Posterior vena cava (tissue), 2 donors: ENCODE data around the gene SLC6A6. TPM values are rescaled to one million over a fixed set of nuclear protein-coding genes. Genes with fewer than 3 reads are reported as not detected.

ENCODE experiments used
- DNase-seq: peaks from one replicate; pipeline ENCODE4 v3.0.0-alpha.2; 2020; ENCODE audit warnings: low spot score
- intact Hi-C, 2 donors: fragments of 100-400 bp; cut with DNase I; formaldehyde crosslinking; loops; one replicate each; pipeline versions ENCODE4 v1.14.1 to v1.14.2; 2022 to 2023
- total RNA-seq, 2 donors: library from RNA; stranded (reverse); fragmentation: NEBNext Ultra II Directional; extraction: Animal tissue kit (Norgen Biotek cat#: 25700); gene quantifications; one replicate each; pipeline ENCODE4 v1.2.1, GENCODE V29; 2021
- donor health status: DM: yes; HTN: yes; CAD: no.
- donor health status: DM: yes; HTN: yes; CAD: no.

Gene SLC6A6
- total RNA-seq, 2 donors from 2014 or later, result 13.3 to 23.6 TPM

- DNase-seq, result no peak
- intact Hi-C loops, result no loop called here
These were observed 85.4 kb downstream of the SLC6A6 start for GRCh38 chr3:14487821-14488220.

- DNase-seq, result peak; percentile 62
- intact Hi-C loops, result no loop called here
These were observed 86.1 kb downstream of the SLC6A6 start for GRCh38 chr3:14488286-14489041.

GRCh38 chr3:14489641-14490040 is 87.2 kb downstream of the SLC6A6 start:
- DNase-seq, result peak; percentile 24
- intact Hi-C loops, result no loop called here

- DNase-seq, result peak; percentile 47
These were observed 87.8 kb downstream of the SLC6A6 start for GRCh38 chr3:14490255-14490654.

GRCh38 chr3:14490831-14491230 is 88.4 kb downstream of the SLC6A6 start:
- intact Hi-C loops, result no loop called here
- no peak for DNase-seq

More at GRCh38 chr3:14490255-14490654, 87.8 kb downstream of the SLC6A6 start:
- intact Hi-C loops, result no loop called here

GRCh38 chr3:14491396-14492190 is 89.2 kb downstream of the SLC6A6 start:
- DNase-seq, result peak; percentile 52

GRCh38 chr3:14492948-14493881 is 90.8 kb downstream of the SLC6A6 start:
- intact Hi-C loops, result no loop called here
- peak; percentile 50 for DNase-seq

More at GRCh38 chr3:14491396-14492190, 89.2 kb downstream of the SLC6A6 start:
- intact Hi-C loops, result no loop called here

GRCh38 chr3:14494279-14494972 is 92.0 kb downstream of the SLC6A6 start:
- peak; percentile 17 for DNase-seq

GRCh38 chr3:14494973-14495300 is 92.5 kb downstream of the SLC6A6 start:
- DNase-seq, result peak; percentile 40
- intact Hi-C loops, result no loop called here

More at GRCh38 chr3:14494279-14494972, 92.0 kb downstream of the SLC6A6 start:
- intact Hi-C loops, result no loop called here

GRCh38 chr3:14496351-14496750 is 93.9 kb downstream of the SLC6A6 start:
- DNase-seq, result peak; percentile 62
- intact Hi-C loops, result no loop called here

- intact Hi-C loops, result no loop called here
- peak; percentile 62 for DNase-seq
These were observed 94.9 kb downstream of the SLC6A6 start for GRCh38 chr3:14497321-14497720.

GRCh38 chr3:14502472-14502871 is 100.1 kb downstream of the SLC6A6 start:
- intact Hi-C loops, result no loop called here
- DNase-seq, result no peak

GRCh38 chr3:14503033-14503705 is 100.8 kb downstream of the SLC6A6 start:
- DNase-seq, result peak; percentile 53
- intact Hi-C loops, result no loop called here

- intact Hi-C loops, result no loop called here
- peak; percentile 41 for DNase-seq
These were observed 101.3 kb downstream of the SLC6A6 start for GRCh38 chr3:14503706-14504065.

GRCh38 chr3:14505001-14505802 is 102.8 kb downstream of the SLC6A6 start:
- DNase-seq, result peak; percentile 68
- intact Hi-C loops, result loop anchor here in 1 of 2 donors (5.0 kb wide), 1 partner anchor 42 kb away; no protein-coding TSS in a partner anchor

GRCh38 chr3:14505803-14506500 is 103.5 kb downstream of the SLC6A6 start:
- intact Hi-C loops, result loop anchor here in 1 of 2 donors (1.0 to 5.0 kb wide), 2 partner anchors 41 to 416 kb away; no protein-coding TSS in a partner anchor
- peak; percentile 71 for DNase-seq
